H9 (cell line): ENCODE measurements around the gene MUSTN1. TPM values are rescaled to one million over a fixed set of nuclear protein-coding genes. Genes with fewer than 3 reads are reported as not detected.

ENCODE experiments used
- DNase-seq: peaks from one replicate; pipeline ENCODE4 v3.0.0-alpha.2; 2017
- H2AFZ ChIP-seq: one replicate; pipeline ENCODE4 v1.6.1; 2013; ENCODE audit warnings: mild to moderate bottlenecking, low read length, control low read depth, moderate library complexity
- H2AK5ac ChIP-seq: 2 replicates; pipeline ENCODE4 v1.6.1; 2013; ENCODE audit warnings: low read length, control low read depth, mixed read lengths; ENCODE audit not compliant: insufficient read length
- H2BK120ac ChIP-seq: one replicate; pipeline ENCODE4 v1.6.1; 2013; ENCODE audit warnings: low read depth, mild to moderate bottlenecking, low read length, control low read depth, inconsistent platforms; ENCODE audit not compliant: poor library complexity, severe bottlenecking
- H2BK12ac ChIP-seq: 2 replicates; pipeline ENCODE4 v1.6.1; 2013; ENCODE audit warnings: low read length, control low read depth, mixed read lengths, low read depth; ENCODE audit not compliant: insufficient read length
- H2BK15ac ChIP-seq: 2 replicates; pipeline ENCODE4 v1.6.1; 2013; ENCODE audit warnings: low read depth, low read length, control low read depth
- H2BK20ac ChIP-seq: one replicate; pipeline ENCODE4 v1.6.1; 2013; ENCODE audit warnings: low read depth, mild to moderate bottlenecking, low read length, control low read depth, inconsistent platforms; ENCODE audit not compliant: poor library complexity, severe bottlenecking
- H2BK5ac ChIP-seq: 2 replicates; pipeline ENCODE4 v1.6.1; 2013; ENCODE audit warnings: low read length, control low read depth, mixed read lengths; ENCODE audit not compliant: insufficient read length
- H3K14ac ChIP-seq: 2 replicates; pipeline ENCODE4 v1.6.1; 2013; ENCODE audit warnings: low read length, control low read depth; ENCODE audit not compliant: insufficient read depth
- H3K18ac ChIP-seq: 2 replicates; pipeline ENCODE4 v1.6.1; 2013; ENCODE audit warnings: low read depth, mild to moderate bottlenecking, mixed read lengths, low read length, control low read depth; ENCODE audit not compliant: insufficient read length
- H3K23ac ChIP-seq: 2 replicates; pipeline ENCODE4 v1.6.1; 2013; ENCODE audit warnings: low read length, control low read depth, mixed read lengths, low read depth; ENCODE audit not compliant: insufficient read length
- H3K23me2 ChIP-seq: 2 replicates; pipeline ENCODE4 v1.6.1; 2013; ENCODE audit warnings: low read depth, mild to moderate bottlenecking, mixed read lengths, low read length, control low read depth; ENCODE audit not compliant: insufficient read length, poor library complexity, severe bottlenecking
- H3K27ac ChIP-seq: 2 replicates; pipeline ENCODE4 v1.5.1; 2013; ENCODE audit warnings: low read length, control low read depth, mixed read lengths, low read depth; ENCODE audit not compliant: insufficient read length
- H3K27me3 ChIP-seq: 2 replicates; pipeline ENCODE4 v1.6.1; 2013; ENCODE audit warnings: low read length, control low read depth, inconsistent platforms; ENCODE audit not compliant: insufficient read depth
- H3K4ac ChIP-seq: 2 replicates; pipeline ENCODE4 v1.6.1; 2013; ENCODE audit warnings: low read depth, mild to moderate bottlenecking, control low read depth, inconsistent platforms, low read length, moderate library complexity
- H3K4me1 ChIP-seq: 2 replicates; pipeline ENCODE4 v1.6.1; 2013; ENCODE audit warnings: low read length, control low read depth, inconsistent platforms; ENCODE audit not compliant: insufficient read depth
- H3K4me2 ChIP-seq: 2 replicates; pipeline ENCODE4 v1.6.1; 2013; ENCODE audit warnings: low read length, control low read depth, mixed read lengths; ENCODE audit not compliant: insufficient read length, insufficient read depth
- H3K56ac ChIP-seq: 2 replicates; pipeline ENCODE4 v1.6.1; 2013; ENCODE audit warnings: low read depth, mild to moderate bottlenecking, mixed read lengths, low read length, control low read depth; ENCODE audit not compliant: insufficient read length
- H3K79me1 ChIP-seq: 2 replicates; pipeline ENCODE4 v1.6.1; 2013; ENCODE audit warnings: low read depth, mild to moderate bottlenecking, moderate library complexity, low read length, control low read depth, inconsistent platforms; ENCODE audit not compliant: insufficient read depth, poor library complexity, severe bottlenecking
- H3K79me2 ChIP-seq: 2 replicates; pipeline ENCODE4 v1.6.1; 2013; ENCODE audit warnings: low read length, control low read depth, inconsistent platforms; ENCODE audit not compliant: insufficient read depth
- H3K9ac ChIP-seq: 2 replicates; pipeline ENCODE4 v1.6.1; 2013; ENCODE audit warnings: low read length, control low read depth, mixed read lengths; ENCODE audit not compliant: insufficient read length; ENCODE audit errors: extremely low read depth
- H3K9me3 ChIP-seq: one replicate; pipeline ENCODE4 v1.6.1; 2013; ENCODE audit warnings: low read depth, low read length, inconsistent platforms; ENCODE audit not compliant: control insufficient read depth
- H3T11ph ChIP-seq: one replicate; pipeline ENCODE4 v1.6.1; 2013; ENCODE audit warnings: mild to moderate bottlenecking, low read length, control low read depth, inconsistent platforms
- H4K20me1 ChIP-seq: one replicate; pipeline ENCODE4 v1.6.1; 2013; ENCODE audit not compliant: control insufficient read depth, insufficient read length, insufficient read depth
- H4K5ac ChIP-seq: 2 replicates; pipeline ENCODE4 v1.6.1; 2013; ENCODE audit warnings: low read depth, mild to moderate bottlenecking, mixed read lengths, low read length, control low read depth; ENCODE audit not compliant: insufficient read length
- H4K8ac ChIP-seq: replicated peaks from 2 replicates; pipeline ENCODE4 v1.6.1; 2013; ENCODE audit warnings: low read length, control low read depth, mixed read lengths, low read depth; ENCODE audit not compliant: insufficient read length
- H4K91ac ChIP-seq: 2 replicates; pipeline ENCODE4 v1.6.1; 2013; ENCODE audit warnings: low read depth, mild to moderate bottlenecking, moderate library complexity, mixed read lengths, low read length, control low read depth; ENCODE audit not compliant: insufficient read length
- H3K27ac Mint-ChIP-seq, 3 experiments: 2 replicates in 2 of 3; 3 replicates in 1 of 3; pipeline ENCODE4 v1.8.0; 2020 to 2021; ENCODE audit warnings: mixed read lengths in 3 of 3, mild to moderate bottlenecking in 1 of 3, moderate library complexity in 1 of 3
- H3K27me3 Mint-ChIP-seq: 2 replicates; pipeline ENCODE4 v1.8.0; 2021; ENCODE audit warnings: low read depth, mild to moderate bottlenecking, moderate library complexity, mixed read lengths
- H3K36me3 Mint-ChIP-seq, 3 experiments: 2 replicates in 2 of 3; 3 replicates in 1 of 3; pipeline ENCODE4 v1.8.0; 2020 to 2021; ENCODE audit warnings: low read depth in 3 of 3, mixed read lengths in 3 of 3; ENCODE audit not compliant: insufficient read depth in 1 of 3
- H3K4me1 Mint-ChIP-seq, 2 experiments: 2 replicates each; pipeline ENCODE4 v1.8.0; 2020; ENCODE audit warnings: mixed read lengths in 2 of 2
- H3K4me3 Mint-ChIP-seq, 2 experiments: 2 replicates in 1 of 2; 3 replicates in 1 of 2; pipeline ENCODE4 v1.8.0; 2020 to 2021; ENCODE audit warnings: mild to moderate bottlenecking in 2 of 2, mixed read lengths in 2 of 2, moderate library complexity in 1 of 2
- H3K9me3 Mint-ChIP-seq, 2 experiments: 2 replicates in 1 of 2; 3 replicates in 1 of 2; pipeline ENCODE4 v1.8.0; 2020; ENCODE audit warnings: mild to moderate bottlenecking in 2 of 2, mixed read lengths in 2 of 2, moderate library complexity in 1 of 2
- WGBS: extraction: QIAGEN DNeasy Blood & Tissue Kit; methylation state at CpG from one replicate; pipeline ENCODE4 v1.1.7; 2013; ENCODE audit warnings: missing lambda C conversion rate, low lambda C conversion rate, mixed read lengths; ENCODE audit not compliant: insufficient read length; ENCODE audit errors: extremely low coverage; 5-methylcytosine and 5-hydroxymethylcytosine counted together
- total RNA-seq: library from RNA; stranded (reverse); gene quantifications from 2 replicates; pipeline ENCODE4 v1.2.1, GENCODE V29; 2021
- TF ChIP-seq, protein P1 (sequence below): fragments of 200-600 bp; sonication (generic); conservative IDR thresholded peaks from 3 replicates; pipeline ENCODE4 v1.8.0; 2021; ENCODE audit warnings: antibody characterized with exemption, mild to moderate bottlenecking

Gene MUSTN1
- total RNA-seq, 1 experiment from 2014 or later = 0.72 TPM

- H2AFZ ChIP-seq = no peak overlapping the region
- no peak overlapping the region for H3K9ac ChIP-seq
- no peak overlapping the region for H3K14ac ChIP-seq
- no peaks in the 10 kb centered on the region for H3K4me1 ChIP-seq
- WGBS = no CpG with 5 or more reads among the region's 3 CpGs
- H3K27me3 Mint-ChIP-seq = no peaks in the 10 kb centered on the region; the same call in 1 of the 2 replicates
- H4K20me1 ChIP-seq = no peaks in the 10 kb centered on the region
- no peaks in the 10 kb centered on the region; the same call in 1 of the 2 replicates for H3K27me3 ChIP-seq
- peaks cover 14 to 25% of the 10 kb centered on the region in 2 experiments for H3K4me1 Mint-ChIP-seq
- TF ChIP-seq, protein P1, sequence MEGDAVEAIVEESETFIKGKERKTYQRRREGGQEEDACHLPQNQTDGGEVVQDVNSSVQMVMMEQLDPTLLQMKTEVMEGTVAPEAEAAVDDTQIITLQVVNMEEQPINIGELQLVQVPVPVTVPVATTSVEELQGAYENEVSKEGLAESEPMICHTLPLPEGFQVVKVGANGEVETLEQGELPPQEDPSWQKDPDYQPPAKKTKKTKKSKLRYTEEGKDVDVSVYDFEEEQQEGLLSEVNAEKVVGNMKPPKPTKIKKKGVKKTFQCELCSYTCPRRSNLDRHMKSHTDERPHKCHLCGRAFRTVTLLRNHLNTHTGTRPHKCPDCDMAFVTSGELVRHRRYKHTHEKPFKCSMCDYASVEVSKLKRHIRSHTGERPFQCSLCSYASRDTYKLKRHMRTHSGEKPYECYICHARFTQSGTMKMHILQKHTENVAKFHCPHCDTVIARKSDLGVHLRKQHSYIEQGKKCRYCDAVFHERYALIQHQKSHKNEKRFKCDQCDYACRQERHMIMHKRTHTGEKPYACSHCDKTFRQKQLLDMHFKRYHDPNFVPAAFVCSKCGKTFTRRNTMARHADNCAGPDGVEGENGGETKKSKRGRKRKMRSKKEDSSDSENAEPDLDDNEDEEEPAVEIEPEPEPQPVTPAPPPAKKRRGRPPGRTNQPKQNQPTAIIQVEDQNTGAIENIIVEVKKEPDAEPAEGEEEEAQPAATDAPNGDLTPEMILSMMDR = no peak
- H4K91ac ChIP-seq = no peak overlapping the region
- DNase-seq = no peak
- no peak overlapping the region for H2BK15ac ChIP-seq
- no peak overlapping the region for H3K18ac ChIP-seq
- H3K79me2 ChIP-seq = no peaks in the 10 kb centered on the region
- H2BK120ac ChIP-seq = no peak overlapping the region
- H3K56ac ChIP-seq = no peak overlapping the region
- H3K4me3 Mint-ChIP-seq = no peak overlapping the region
- no peaks in the 10 kb centered on the region for H3K23me2 ChIP-seq
- no peak overlapping the region for H2BK12ac ChIP-seq
- no peaks in the 10 kb centered on the region for H3K9me3 Mint-ChIP-seq
- H3K9me3 ChIP-seq = no peaks in the 10 kb centered on the region
- H3T11ph ChIP-seq = no peak overlapping the region
- no peak overlapping the region for H3K4ac ChIP-seq
- H2AK5ac ChIP-seq = no peak overlapping the region
- no peak overlapping the region for H4K8ac ChIP-seq
- no peaks in the 10 kb centered on the region for H3K79me1 ChIP-seq
- H3K23ac ChIP-seq = no peak overlapping the region
- H3K27ac ChIP-seq = no peak overlapping the region
- H4K5ac ChIP-seq = no peak overlapping the region
- no peak overlapping the region for H2BK20ac ChIP-seq
- no peak overlapping the region for H3K4me2 ChIP-seq
- no peaks in the 10 kb centered on the region; a peak in 2 of 7 replicates for H3K36me3 Mint-ChIP-seq
- no peak overlapping the region for H2BK5ac ChIP-seq
- no peak overlapping the region for H3K27ac Mint-ChIP-seq
These were observed 5.3 kb downstream of the MUSTN1 start for GRCh38 chr3:52829482-52829881.
